ENCODE data around the gene OGFOD3.
A peak's percentile ranks its signal among the peaks of the same experiment; 100 is the strongest.
"Not testable (repeated sequence)": the region's sequence is repeated elsewhere in the genome, so short reads cannot be mapped to it uniquely, and the experiment has no call there.

The OGFOD3 gene

GRCh38 chr17:82418001-82418986 lies at the start of gene OGFOD3, which contains the start of gene HEXD:
OGFOD3 (minus strand) TSS chr17:82418586; CDS start chr17:82418485, 101 bp downstream.
HEXD (plus strand) TSS chr17:82418347; CDS start chr17:82419800, 1,453 bp downstream.
- DNase-seq, result peak; percentile 82

DNA sequence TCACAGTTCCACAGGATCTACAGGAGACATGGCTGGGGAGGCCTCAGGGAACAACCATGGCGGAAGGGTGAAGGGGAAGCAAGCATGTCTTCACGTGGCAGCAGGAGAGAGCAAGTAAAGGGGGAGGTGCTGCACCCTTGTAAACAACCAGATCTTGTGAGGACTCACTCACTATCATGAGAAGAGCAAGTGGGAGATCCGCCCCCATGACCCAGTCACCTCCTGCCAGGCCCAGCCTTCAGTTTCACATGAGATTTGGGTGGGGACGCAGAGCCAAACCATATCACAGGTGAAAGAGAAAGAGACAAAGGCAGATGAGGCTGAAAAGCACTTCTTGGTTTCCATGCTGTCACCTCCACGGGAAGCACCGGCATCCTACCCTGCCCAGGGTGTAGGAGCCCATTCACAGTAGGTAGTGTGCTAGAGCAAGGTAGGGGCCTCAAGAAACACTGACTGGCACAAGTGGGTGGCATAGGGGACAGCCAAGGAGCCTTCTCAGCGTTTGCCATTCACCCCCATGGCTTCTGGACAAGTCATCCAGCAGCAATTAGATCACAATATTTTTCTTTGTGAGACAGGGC lies 46.7 kb upstream of the OGFOD3 start:
- no peak for DNase-seq

DNA sequence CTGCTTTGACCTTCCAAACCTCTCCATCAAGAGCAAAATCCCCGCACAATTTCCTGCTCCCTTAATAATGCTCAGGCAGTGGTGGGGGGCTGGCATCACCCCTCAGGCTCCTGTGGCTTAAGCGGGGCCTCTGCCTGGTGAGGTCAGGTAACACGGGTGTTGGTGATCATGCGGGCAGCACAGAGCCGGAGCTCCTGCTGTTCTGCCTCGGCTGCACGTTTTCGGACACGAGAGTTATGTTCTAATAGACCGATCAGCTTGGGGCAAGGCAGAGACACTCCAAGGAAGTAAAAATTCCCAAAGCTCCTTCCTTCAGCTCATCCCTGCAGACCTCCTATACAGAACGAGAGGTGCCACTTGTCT lies 46.2 kb upstream of the OGFOD3 start:
- DNase-seq, result no peak

DNA sequence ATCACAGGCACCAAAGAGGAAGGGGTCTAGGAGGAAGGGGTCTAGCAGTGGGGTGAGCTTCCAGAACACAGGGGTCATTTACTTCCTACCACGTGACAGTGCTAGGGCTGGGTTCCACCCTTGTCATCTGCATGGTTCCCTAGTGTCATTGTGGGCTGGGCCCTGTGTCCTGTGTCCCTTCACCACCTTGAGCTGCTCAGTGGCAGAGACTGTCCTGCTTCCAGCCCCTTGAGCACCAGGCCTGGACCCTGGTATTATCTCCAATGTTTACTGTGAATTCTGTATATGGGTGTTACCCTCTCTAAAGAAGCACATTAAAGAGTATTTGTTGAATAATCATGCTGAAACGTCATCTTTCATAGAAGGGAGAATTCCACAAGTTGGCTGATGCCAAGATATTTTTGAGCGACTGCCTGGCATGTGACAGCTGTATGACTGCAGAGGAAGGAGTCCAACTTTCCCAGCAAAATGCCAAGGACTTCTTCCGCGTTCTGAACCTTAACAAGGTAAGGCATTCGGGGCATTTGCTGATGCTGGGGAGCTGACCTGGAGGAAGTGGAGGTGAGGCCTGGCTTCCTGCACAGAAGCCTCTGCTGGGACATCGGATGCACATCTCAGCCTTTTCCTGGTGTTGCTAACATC lies 45.7 kb upstream of the OGFOD3 start:
- DNase-seq, result no peak

- no peak for DNase-seq
These were observed 45.0 kb upstream of the OGFOD3 start for GRCh38 chr17:82463391-82463790.

DNA sequence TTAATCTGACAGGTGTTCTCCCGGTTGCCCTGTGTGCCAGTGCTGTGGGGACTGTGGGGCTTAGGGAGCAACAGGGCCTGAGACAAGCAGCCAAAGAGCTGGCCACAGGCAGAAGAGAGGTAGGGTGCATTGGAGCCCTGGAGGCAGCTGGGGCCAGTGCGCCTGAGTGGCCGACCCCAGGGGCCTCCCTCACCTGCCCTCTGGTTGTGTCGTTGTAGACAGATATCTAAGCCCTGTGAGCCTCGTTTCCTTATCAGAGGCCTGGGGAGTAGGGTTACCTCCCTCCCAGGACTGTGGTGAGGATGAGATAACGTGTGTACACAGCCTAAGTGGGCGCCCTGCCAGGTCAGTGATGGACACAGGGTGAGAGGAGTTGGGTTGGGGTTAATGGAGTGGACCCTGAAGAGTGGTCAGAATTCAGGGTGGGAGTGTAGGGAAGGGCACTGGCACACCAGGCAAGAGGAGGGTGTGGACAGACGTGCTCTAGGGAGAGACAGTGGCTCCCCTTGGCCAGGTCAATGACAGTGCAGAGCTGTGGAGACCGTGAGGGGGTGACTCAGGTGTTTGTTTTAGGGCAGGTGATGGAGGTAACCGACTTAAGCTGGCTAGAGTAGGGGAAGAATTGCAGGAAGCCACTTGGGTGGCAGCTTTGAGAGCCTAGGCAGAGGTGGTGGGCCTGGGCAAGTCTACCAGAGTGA lies 43.6 kb upstream of the OGFOD3 start:
- no peak for DNase-seq

GRCh38 chr17:82459936-82460335 lies 41.5 kb upstream of the OGFOD3 start:
- DNase-seq, result not testable (repeated sequence)

DNA sequence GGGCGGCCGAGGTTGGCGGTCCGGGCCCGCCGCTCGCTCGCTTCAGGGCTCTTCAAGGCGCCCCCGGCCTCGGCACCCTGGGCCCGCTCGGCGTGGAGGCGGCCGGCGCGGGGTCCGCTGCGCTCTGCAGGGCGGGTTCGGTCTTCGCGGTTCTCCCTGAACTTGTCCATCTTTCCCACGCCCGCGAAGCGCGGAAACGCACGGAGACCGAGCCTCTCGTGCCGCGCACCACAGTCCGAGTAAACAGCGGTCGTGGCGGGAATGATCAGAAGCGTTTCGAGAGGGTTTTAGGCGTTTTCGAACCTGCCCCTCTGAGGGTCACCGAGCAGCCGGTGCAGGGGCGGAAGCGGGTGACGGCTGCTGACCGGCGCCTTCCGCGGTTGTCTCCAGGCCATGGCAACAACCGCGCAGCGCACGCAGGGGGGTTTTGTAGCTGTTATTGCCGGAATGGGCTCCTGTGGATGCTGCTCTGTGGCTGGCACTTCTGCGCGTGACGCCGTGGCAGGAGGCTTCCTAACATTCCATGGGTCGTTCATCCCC lies 40.6 kb upstream of the OGFOD3 start:
- DNase-seq, result no peak

- DNase-seq, result peak; percentile 97
These were observed 39.9 kb upstream of the OGFOD3 start, which contains the start of gene NARF for GRCh38 chr17:82458179-82458884. NARF (plus strand) TSS chr17:82458741; CDS start chr17:82458804, 63 bp downstream.

DNA sequence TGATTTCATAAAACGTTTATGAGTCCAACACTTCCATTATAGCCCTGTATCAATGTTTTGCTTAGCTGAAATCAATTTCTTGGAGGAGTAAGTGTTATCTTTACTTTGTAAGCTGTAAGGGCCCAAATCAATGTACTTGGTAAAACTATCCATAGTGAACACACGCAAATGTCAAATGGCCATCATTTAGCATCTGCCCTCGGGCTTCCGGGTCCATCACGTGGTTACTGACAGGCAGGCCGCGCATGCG lies 39.5 kb upstream of the OGFOD3 start:
- DNase-seq, result no peak

GRCh38 chr17:82457073-82457928 lies 38.9 kb upstream of the OGFOD3 start:
- no peak for DNase-seq

DNA sequence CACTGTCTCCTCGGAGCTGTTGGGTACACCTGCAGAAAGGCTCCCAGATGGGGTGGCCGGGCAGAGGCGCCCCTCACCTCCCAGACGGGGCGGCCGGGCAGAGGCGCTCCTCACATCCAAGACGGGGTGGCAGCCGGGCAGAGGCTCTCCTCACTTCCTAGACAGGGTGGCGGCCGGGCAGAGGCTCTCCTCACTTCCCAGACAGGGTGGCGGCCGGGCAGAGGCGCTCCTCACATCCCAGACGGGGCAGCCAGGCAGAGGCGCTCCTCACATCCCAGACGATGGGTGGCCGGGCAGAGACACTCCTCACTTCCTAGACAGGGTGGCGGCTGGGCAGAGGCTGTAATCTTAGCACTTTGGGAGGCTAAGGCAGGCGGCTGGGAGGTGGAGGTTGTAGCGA lies 35.3 kb upstream of the OGFOD3 start:
- DNase-seq, result not testable (repeated sequence)

DNA sequence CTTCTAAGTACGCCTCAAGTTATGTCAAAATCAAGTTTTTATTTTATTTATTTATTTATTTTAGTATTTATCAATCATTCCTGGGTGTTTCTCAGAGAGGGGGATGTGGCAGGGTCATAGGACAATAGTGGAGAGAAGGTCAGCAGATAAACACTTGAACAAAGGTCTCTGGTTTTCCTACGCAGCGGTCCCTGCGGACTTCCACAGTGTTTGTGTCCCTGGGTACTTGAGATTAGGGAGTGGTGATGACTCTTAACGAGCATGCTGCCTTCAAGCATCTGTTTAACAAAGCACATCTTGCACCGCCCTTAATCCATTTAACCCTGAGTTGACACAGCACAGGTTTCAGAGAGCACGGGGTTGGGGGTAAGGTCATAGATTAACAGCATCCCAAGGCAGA lies 34.8 kb upstream of the OGFOD3 start:
- not testable (repeated sequence) for DNase-seq

- DNase-seq, result no peak
These were observed 33.8 kb upstream of the OGFOD3 start for GRCh38 chr17:82452162-82452561.

GRCh38 chr17:82450357-82451106 lies 32.1 kb upstream of the OGFOD3 start, which contains the start of gene CYBC1:
CYBC1 (minus strand) TSS chr17:82450752; CDS start chr17:82449254, 1,498 bp downstream.
- peak; percentile 86 for DNase-seq

DNA sequence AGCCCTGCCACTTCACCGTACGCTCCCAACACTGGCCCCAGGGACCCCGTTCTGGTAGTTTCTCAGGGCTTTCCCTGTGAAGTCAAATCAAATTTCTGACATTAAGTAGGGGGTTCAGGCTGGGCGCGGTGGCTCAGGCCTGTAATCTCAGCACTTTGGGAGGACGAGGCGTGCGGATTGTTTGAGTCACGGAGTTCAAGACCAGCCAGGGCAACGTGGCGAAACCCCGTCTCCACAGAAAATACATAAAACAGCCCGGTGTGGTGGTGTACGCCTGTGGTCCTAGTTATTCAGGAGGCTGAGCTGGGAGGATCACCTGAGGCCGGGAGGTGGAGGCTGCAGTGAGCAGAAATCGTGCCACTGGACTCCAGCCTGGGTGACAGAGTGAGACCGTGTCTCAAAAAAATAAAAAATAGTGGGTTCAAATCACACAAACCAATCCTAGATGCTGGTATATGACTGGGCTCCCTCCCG lies 31.5 kb upstream of the OGFOD3 start:
- DNase-seq, result no peak

GRCh38 chr17:82449131-82449882 lies 30.9 kb upstream of the OGFOD3 start:
- no peak for DNase-seq

DNA sequence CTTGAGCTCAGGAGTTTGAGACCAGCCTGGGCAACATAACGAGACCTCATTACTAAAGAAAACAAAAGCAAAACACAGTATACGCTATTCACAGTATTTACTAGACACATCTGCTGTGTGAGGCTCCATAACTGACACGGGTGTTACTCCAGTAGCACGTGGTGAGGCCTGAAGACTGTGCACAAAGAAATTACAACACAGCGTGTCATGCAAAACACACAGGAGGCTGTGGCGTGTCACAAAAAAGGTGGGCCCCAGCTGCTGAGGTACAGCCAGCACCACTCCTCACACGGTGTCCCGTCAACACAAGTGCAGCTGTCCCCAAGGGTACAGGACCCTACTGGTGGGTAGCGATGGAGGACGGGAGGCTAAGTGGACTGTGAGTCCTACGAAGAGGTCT lies 29.5 kb upstream of the OGFOD3 start:
- DNase-seq, result no peak

- no peak for DNase-seq
These were observed 28.3 kb upstream of the OGFOD3 start for GRCh38 chr17:82446649-82447048.

All from NCI-H1092 (cell line).